Vagina (tissue), 2 donors: ENCODE measurements around the gene ARX.

Experiments
- CTCF ChIP-seq, 3 experiments: fragments of 450-650 bp in 2 of 3; fragments of 200-600 bp in 1 of 3; sonication (generic) in 1 of 3; IDR thresholded peaks; one replicate each; pipeline ENCODE4 v1.5.1; 2017 to 2019; ENCODE audit warnings: antibody characterized with exemption in 3 of 3, mild to moderate bottlenecking in 2 of 3, moderate library complexity in 2 of 3
- POLR2A ChIP-seq, 2 donors: fragments of 450-650 bp; IDR thresholded peaks; one replicate each; pipeline ENCODE4 v1.6.1; 2017; ENCODE audit warnings: antibody characterized with exemption in 2 of 2, mild to moderate bottlenecking in 2 of 2, moderate library complexity in 2 of 2

- TF ChIP-seq CTCF (IDR thresholded peaks at IDR 0.05) (no peak), POLR2A (IDR thresholded peaks at IDR 0.05) (no peak)
Observed at GRCh38 chrX:24956828-24957227, 58.9 kb downstream of the ARX start.
